ENCODE measurements around the gene SMURF2. TPM values are rescaled to one million over a fixed set of nuclear protein-coding genes. Genes with fewer than 3 reads are reported as not detected.

The SMURF2 gene
- total RNA-seq = 41.9 and 47.6 TPM in 2 replicates

DNA sequence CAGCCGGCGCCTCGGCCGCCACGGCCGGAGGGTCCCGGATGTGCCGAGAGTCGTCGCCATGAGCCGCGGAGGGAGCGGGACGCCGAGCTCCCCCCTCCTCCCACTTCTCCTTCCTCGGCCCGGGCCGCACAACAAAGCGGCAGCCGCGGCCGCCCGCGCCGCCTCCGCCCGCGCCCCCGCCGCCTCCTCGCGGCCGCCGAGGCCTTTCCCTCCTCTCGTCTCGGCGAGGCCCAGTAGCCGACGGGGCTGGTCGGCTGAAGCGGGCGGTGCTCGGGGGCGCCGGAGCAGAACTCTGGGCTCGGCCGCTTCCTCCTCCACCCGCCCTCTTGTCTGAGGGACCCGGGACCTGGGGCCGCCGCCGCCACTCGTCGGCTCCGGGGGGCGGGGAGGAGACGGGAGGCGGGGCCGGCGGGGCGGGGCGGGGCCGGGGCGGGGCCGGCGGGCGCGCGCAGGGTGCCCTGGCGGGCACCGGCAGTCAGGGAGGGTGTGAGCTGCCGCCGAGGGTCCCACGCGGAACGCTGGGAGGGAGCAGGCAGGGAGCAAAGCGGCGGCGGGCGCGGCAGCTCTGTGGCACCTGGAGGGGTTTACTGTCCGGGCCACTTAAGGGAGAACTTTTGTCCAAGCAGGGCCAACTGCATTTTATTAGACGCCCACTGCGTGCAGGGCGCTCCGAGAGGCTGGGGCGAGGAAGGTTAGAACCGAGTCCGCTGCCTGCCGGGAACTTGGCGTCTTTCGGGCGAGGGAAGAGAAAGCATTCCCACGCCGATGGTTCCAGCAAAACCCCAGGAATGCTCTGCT, at the start of gene SMURF2:
Gene SMURF2, minus strand, starts transcription at position 332 of the 798 bp plus-strand sequence. CDS start 427 bp downstream, outside the sequence.

DNA sequence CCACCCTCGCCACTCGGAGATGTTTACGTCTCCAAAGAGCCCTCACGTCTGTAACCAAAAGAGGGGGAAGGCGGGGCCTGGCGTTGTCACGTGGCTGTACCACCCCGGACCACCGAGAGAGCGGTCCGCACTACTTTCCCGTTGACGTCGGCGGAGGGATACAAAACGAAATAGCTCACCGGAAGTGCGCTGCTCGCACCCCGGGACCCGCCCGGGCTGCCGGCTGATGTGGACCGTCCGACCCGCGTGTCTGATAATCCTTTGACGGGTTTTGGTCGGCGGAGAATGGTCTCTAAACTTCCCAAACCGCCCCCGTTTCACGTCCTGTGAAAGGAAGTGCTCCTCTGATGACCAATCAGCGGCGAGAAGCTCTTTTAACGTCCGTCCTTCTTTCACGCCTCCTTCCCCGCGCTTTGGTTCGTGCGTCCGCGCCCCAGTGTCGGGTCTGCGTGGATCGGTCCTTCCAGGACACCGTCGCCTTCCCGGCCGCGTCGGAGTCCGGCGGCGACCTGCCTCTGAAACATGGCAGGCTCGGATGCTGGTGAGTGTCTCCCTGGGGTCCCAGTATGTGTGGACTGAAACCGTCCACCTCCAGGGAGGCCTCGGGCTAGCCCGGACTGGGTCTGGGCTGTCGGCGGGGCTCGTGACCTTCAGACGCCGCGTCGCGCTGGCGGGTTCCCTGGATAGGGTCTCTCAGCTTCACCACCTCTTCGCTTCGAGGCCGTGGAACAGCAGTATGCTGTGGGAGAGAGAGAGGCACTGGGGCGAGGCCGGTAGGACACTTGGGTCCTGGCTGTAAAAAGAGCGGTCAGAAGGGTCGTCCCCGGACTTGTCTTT, 155.3 kb downstream of the SMURF2 start, which contains the start of gene CEP95:
Gene CEP95, plus strand, starts transcription at position 402 of the 837 bp plus-strand sequence. Its CDS starts 121 bp downstream, at position 523.

DNA sequence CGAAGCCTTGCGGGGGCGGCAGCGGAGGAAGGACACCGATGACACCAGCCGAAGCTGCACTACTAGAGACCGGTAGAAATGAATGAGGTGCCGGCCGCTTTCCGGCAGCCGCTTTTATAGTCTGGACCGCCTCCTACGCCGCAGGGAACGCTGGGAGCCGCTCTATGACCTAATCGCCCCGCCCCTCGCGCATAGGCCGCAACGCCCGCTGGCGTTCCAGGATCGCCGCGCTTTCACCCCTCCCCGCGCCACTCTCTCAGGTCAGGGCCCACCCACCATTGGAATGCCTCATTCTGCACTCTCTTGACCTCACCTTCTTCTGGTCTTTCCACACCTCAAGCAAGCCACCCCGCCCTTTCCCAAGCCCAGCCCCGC, 155.9 kb downstream of the SMURF2 start, which contains the start of gene DDX5:
Gene DDX5, minus strand, starts transcription at position 89 of the 375 bp plus-strand sequence. CDS start 170 bp downstream, outside the sequence.

DNA sequence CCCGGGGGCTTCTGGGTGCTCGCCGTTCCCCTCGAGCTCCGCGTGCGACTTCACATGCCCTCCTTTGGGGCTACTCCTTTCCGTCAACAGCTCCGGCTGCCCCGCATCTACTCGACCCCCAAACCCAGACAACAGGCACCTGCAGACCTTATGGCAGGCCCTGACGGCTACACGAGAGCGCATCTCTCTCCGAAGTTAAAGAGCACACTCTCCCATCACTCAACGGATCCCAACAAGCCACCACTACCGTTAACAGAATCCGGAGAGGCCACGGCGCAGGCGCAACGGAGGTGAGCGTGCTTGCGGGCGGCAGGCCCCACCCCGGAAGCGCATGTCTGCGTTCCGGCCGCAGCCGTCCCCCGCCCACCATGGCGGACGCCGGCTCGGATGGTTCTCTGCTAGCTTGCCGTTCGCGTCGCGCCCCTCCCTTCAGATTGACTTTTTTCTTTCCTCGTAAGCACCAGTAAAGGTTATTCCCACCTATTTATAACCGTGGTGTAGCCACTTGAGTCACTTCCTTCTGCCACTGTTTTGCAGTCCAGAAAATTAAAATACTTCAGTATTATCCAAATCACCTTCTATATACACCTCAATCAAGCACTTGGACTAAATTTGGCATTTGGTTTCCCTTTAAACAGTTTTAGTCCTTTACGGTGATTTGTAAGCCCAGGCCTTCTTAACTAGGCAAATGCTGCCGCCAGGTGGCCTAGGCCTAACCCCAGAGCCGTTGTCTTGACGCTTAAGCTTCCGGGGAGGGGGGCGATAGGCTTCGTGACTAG, 165.1 kb downstream of the SMURF2 start, which contains the start of gene POLG2:
Gene POLG2, minus strand, starts transcription at position 269 of the 779 bp plus-strand sequence. Its CDS starts 86 bp downstream, at position 183.

Other genes with a start within 250 kb of the SMURF2 start
- gene MILR1, start 213.2 kb downstream of the SMURF2 start, total RNA-seq = 7.3 and 9.2 TPM in 2 replicates
- gene POLG2, start 165.3 kb downstream of the SMURF2 start, total RNA-seq = 5.4 and 6.7 TPM in 2 replicates
- 330 and 503 TPM in 2 replicates for gene DDX5, start 156.0 kb downstream of the SMURF2 start, total RNA-seq
- 11.3 and 13.8 TPM in 2 replicates for gene CEP95, start 155.3 kb downstream of the SMURF2 start, total RNA-seq

Measured in bronchus fibroblast of lung (primary cell).